Gastrocnemius medialis (tissue), 4 donors: ENCODE data around the gene ACP5. TPM values are rescaled to one million over a fixed set of nuclear protein-coding genes. Genes with fewer than 3 reads are reported as not detected.

ENCODE experiments used
- ATAC-seq, 2 donors: fragments of 150-250 bp; one replicate each; pipeline ENCODE4 v1.9.1; 2016
- DNase-seq, 2 donors: peaks; one replicate each; pipeline ENCODE4 v3.0.0-alpha.2; 2019
- H3K27ac ChIP-seq, 4 donors: fragments of 200-600 bp; sonication (generic); 1 replicate in 1 of 4; 2 replicates in 3 of 4; pipeline ENCODE4 v1.5.1; 2016 to 2018; ENCODE audit warnings: mild to moderate bottlenecking in 2 of 4, moderate library complexity in 1 of 4
- H3K27me3 ChIP-seq, 3 donors: fragments of 200-600 bp; sonication (generic) in 2 of 3; 1 replicate in 1 of 3; 2 replicates in 2 of 3; pipeline versions ENCODE4 v1.5.1 to v1.6.0; 2016 to 2019; ENCODE audit warnings: mild to moderate bottlenecking in 1 of 3, moderate library complexity in 1 of 3
- H3K36me3 ChIP-seq, 2 donors: fragments of 200-600 bp; sonication (generic) in 1 of 2; one replicate each; pipeline ENCODE4 v1.5.1; 2017 to 2018
- H3K4me1 ChIP-seq, 2 donors: fragments of 200-600 bp; sonication (generic) in 1 of 2; one replicate each; pipeline ENCODE4 v1.5.1; 2016 to 2017; ENCODE audit warnings: mild to moderate bottlenecking in 2 of 2
- H3K4me3 ChIP-seq, 4 donors: fragments of 200-600 bp; sonication (generic) in 3 of 4; 1 replicate in 1 of 4; 2 replicates in 3 of 4; pipeline ENCODE4 v1.5.1; 2016 to 2019; ENCODE audit warnings: mild to moderate bottlenecking in 2 of 4
- H3K9me3 ChIP-seq, 3 donors: fragments of 200-600 bp; sonication (generic) in 2 of 3; 1 replicate in 1 of 3; 2 replicates in 2 of 3; pipeline ENCODE4 v1.5.1; 2016 to 2019
- CTCF ChIP-seq, 5 experiments: fragments of 450-650 bp in 3 of 5; fragments of 200-600 bp in 2 of 5; sonication (generic) in 2 of 5; IDR thresholded peaks in 4 of 5; conservative IDR thresholded peaks in 1 of 5; 1 replicate in 4 of 5; 2 replicates in 1 of 5; pipeline ENCODE4 v1.5.1; 2016 to 2019; ENCODE audit warnings: antibody characterized with exemption in 5 of 5, mild to moderate bottlenecking in 3 of 5, moderate library complexity in 3 of 5
- POLR2A ChIP-seq, 2 donors: fragments of 450-650 bp; IDR thresholded peaks; one replicate each; pipeline ENCODE4 v1.6.1; 2017; ENCODE audit warnings: antibody characterized with exemption in 2 of 2, mild to moderate bottlenecking in 2 of 2, moderate library complexity in 2 of 2
- in situ Hi-C, 4 donors: fragments of 200-750 bp; cut with MboI; loops; one replicate each; pipeline versions ENCODE4 v1.15.0 to v1.8.0; 2017; ENCODE audit warnings: low sequenced_read_pairs in 4 of 4
- intact Hi-C: fragments of 100-400 bp; cut with DNase I; formaldehyde crosslinking; loops from one replicate; pipeline ENCODE4 v1.15.1; 2023; ENCODE audit warnings: low total_unique reads
- total RNA-seq, 4 donors: library from RNA; depleted of rRNA; stranded (reverse); fragments of >200 nt; gene quantifications; one replicate each; pipeline versions ENCODE4 v1.1.0 to v1.2.3, GENCODE V29; 2016

Gene ACP5
- total RNA-seq, 4 donors from 2014 or later = 1.3 to 5.9 (median 2.6) TPM

DNA sequence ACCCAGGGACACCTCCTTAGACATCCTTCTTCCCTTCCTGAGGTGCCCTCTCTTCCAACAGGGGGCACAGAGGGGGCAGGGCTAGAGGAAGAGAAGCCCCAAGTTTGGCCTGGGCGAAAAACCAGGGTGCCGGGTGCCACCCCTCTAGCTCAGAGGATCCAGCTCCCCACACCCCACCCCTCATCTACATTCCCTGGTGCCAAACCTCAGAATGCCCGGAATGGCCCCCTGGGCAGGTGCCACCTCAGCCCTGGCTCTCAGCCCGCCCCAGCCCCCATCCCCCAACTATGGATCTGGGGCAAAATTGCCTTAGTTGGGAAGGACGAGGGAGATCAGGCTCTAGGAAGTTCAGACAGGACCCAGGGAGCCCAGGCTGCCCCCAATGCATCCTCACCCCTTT is 36.8 kb downstream of the ACP5 start:
- DNase-seq (no peak), ATAC-seq (no peak)
- Histone ChIP-seq H3K27me3 (peaks cover 0 to 10% (median 7%) of the 10 kb centered on the region in 3 donors), H3K36me3 (no peaks in the 10 kb centered on the region), H3K27ac (peak overlapping the region in 2 of 4 donors; percentile 7 to 61), H3K9me3 (no peaks in the 10 kb centered on the region), H3K4me1 (peaks cover 0 to 1% of the 10 kb centered on the region in 2 donors), H3K4me3 (no peak overlapping the region)
- intact Hi-C loops = no loop called here
- in situ Hi-C loops = no loop called here
- TF ChIP-seq POLR2A (IDR thresholded peaks at IDR 0.05) = no peak
- TF ChIP-seq CTCF (IDR thresholded peaks at IDR 0.05 in 4 of 5, conservative IDR thresholded peaks at IDR 0.05 in 1 of 5) = no peak

- peak overlapping the region in 3 of 4 donors; percentile 33 to 61 (median 57) for H3K27ac ChIP-seq
- intact Hi-C loops = loop anchor here (5.0 kb wide), 2 partner anchors 58 to 157 kb away; partner anchors contain the start of genes EPOR and ZNF627
- DNase-seq (no peak), ATAC-seq (no peak)
- in situ Hi-C loops = no loop called here
- peak overlapping the region; percentile 20 to 40 (median 30) for H3K4me3 ChIP-seq
- no peaks in the 10 kb centered on the region for H3K36me3 ChIP-seq
- peaks cover 0 to 3% of the 10 kb centered on the region in 2 donors for H3K4me1 ChIP-seq
- H3K27me3 ChIP-seq = peaks cover 0 to 10% (median 7%) of the 10 kb centered on the region in 3 donors
- TF ChIP-seq CTCF (IDR thresholded peaks at IDR 0.05 in 4 of 5, conservative IDR thresholded peaks at IDR 0.05 in 1 of 5) = no peak
- no peak for TF ChIP-seq POLR2A (IDR thresholded peaks at IDR 0.05)
- H3K9me3 ChIP-seq = no peaks in the 10 kb centered on the region
Measured at GRCh38 chr19:11539495-11540365, 37.7 kb downstream of the ACP5 start.

DNA sequence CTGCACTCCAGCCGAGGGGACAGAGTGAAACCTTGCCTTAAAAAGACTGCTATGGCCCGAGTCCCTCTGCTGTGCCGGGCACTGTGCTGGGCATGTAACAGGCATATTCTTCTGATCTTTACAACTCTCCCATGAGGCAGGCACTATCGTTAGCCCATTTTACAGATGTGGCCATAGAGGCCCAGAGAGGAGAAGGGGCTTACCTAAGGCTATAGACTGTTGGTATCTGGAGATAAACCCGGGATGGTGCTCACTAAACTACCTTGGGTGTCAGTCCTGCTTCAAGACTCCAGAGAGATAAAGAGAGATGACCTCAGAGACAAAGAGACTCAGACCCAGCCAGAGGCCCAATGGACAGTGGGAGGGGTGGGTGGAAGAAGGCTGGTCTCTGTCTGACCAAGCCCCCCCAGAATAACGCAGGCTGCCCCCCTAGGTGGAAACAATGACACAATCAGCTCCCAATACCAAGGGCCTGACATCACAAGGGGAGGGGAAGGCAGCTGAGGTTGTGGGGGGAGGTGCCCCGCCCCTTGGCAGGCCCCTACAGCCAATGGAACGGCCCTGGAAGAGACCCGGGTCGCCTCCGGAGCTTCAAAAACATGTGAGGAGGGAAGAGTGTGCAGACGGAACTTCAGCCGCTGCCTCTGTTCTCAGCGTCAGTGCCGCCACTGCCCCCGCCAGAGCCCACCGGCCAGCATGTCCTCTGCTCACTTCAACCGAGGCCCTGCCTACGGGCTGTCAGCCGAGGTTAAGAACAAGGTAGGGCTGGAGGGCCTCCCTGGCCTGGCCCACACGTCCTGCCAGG is 39.0 kb downstream of the ACP5 start, which contains the start of gene CNN1:
Gene CNN1, plus strand, starts transcription at position 620 of the 805 bp plus-strand sequence. Its CDS starts 77 bp downstream, at position 697.
- H3K4me1 ChIP-seq = peaks cover 0 to 3% of the 10 kb centered on the region in 2 donors
- ATAC-seq = no peak

More for the DNA sequence above, 39.0 kb downstream of the ACP5 start, which contains the start of gene CNN1:
- no peaks in the 10 kb centered on the region for H3K36me3 ChIP-seq
- peaks cover 0 to 10% (median 7%) of the 10 kb centered on the region in 3 donors for H3K27me3 ChIP-seq
- DNase-seq = no peak
- no peaks in the 10 kb centered on the region for H3K9me3 ChIP-seq
- intact Hi-C loops (loop anchor here (5.0 kb wide), 2 partner anchors 59 to 156 kb away; partner anchors contain the start of genes EPOR and ZNF627), in situ Hi-C loops (no loop called here)
- TF ChIP-seq POLR2A (IDR thresholded peaks at IDR 0.05) (peak; percentile 11 to 33), CTCF (IDR thresholded peaks at IDR 0.05 in 4 of 5, conservative IDR thresholded peaks at IDR 0.05 in 1 of 5) (no peak)
- peak within 1 kb of the TSS; percentile 44 to 61 (median 52) for H3K27ac ChIP-seq
- peak within 1 kb of the TSS in 3 of 4 donors; percentile 20 to 40 (median 28) for H3K4me3 ChIP-seq
